ENCODE results near the gene TTC7B.

The TTC7B gene

GRCh38 chr14:90545382-90545781 lies 270.8 kb downstream of the TTC7B start:
- Histone ChIP-seq H3K36me3 (ENCODE audit: control insufficient read depth, insufficient read depth, low read length) (no peaks in the 10 kb centered on the region), H3K4me1 (ENCODE audit: control insufficient read depth, insufficient read depth, low read length) (peaks cover 2% of the 10 kb centered on the region), H3K4me3 (ENCODE audit: low read depth, low read length) (no peak overlapping the region), H3K27me3 (ENCODE audit: control insufficient read depth, insufficient read depth, low read length) (no peaks in the 10 kb centered on the region), H3K9ac (ENCODE audit: low read depth, low read length) (no peak overlapping the region), H3K9me3 (ENCODE audit: control insufficient read depth, insufficient read depth, low read length) (no peaks in the 10 kb centered on the region)

- no peaks in the 10 kb centered on the region for H3K36me3 ChIP-seq (ENCODE audit: control insufficient read depth, insufficient read depth, low read length)
- peaks cover 2% of the 10 kb centered on the region for H3K4me1 ChIP-seq (ENCODE audit: control insufficient read depth, insufficient read depth, low read length)
- H3K9me3 ChIP-seq (ENCODE audit: control insufficient read depth, insufficient read depth, low read length), result no peaks in the 10 kb centered on the region
- H3K4me3 ChIP-seq (ENCODE audit: low read depth, low read length), result no peak overlapping the region
- H3K9ac ChIP-seq (ENCODE audit: low read depth, low read length), result no peak overlapping the region
- no peaks in the 10 kb centered on the region for H3K27me3 ChIP-seq (ENCODE audit: control insufficient read depth, insufficient read depth, low read length)
Measured at GRCh38 chr14:90544971-90545370, 271.3 kb downstream of the TTC7B start.

- H3K4me1 ChIP-seq (ENCODE audit: control insufficient read depth, insufficient read depth, low read length), result peaks cover 2% of the 10 kb centered on the region
- H3K9ac ChIP-seq (ENCODE audit: low read depth, low read length), result no peak overlapping the region
Measured at GRCh38 chr14:90544566-90544965, 271.7 kb downstream of the TTC7B start.

DNA sequence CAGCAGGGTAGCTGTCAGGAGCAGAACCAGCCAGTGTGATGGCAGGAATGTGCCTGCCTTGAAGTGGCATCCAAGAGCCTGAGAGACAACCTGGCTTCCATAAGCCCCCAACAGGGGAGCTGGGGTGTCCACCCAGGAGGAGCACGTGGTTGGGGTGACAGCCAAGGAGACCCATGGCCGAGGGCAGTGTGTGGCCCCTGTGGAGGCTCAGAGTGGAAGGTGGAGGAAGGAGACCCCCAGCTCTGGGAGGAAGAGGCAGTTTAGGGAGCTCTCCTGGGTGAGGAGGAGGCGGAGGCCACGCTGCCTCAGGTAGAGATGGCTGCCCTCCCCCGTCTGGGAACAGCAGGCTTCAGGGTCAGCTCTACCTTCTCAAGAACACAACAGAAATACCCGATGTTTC lies 272.4 kb downstream of the TTC7B start:
- H3K36me3 ChIP-seq (ENCODE audit: control insufficient read depth, insufficient read depth, low read length), result peaks cover 2% of the 10 kb centered on the region
- no peaks in the 10 kb centered on the region for H3K9me3 ChIP-seq (ENCODE audit: control insufficient read depth, insufficient read depth, low read length)
- H3K9ac ChIP-seq (ENCODE audit: low read depth, low read length), result no peak overlapping the region
- no peaks in the 10 kb centered on the region for H3K27me3 ChIP-seq (ENCODE audit: control insufficient read depth, insufficient read depth, low read length)
- H3K4me3 ChIP-seq (ENCODE audit: low read depth, low read length), result no peak overlapping the region
- H3K4me1 ChIP-seq (ENCODE audit: control insufficient read depth, insufficient read depth, low read length), result peaks cover 2% of the 10 kb centered on the region

More at GRCh38 chr14:90544566-90544965, 271.7 kb downstream of the TTC7B start:
- no peak overlapping the region for H3K4me3 ChIP-seq (ENCODE audit: low read depth, low read length)
- no peaks in the 10 kb centered on the region for H3K27me3 ChIP-seq (ENCODE audit: control insufficient read depth, insufficient read depth, low read length)
- H3K9me3 ChIP-seq (ENCODE audit: control insufficient read depth, insufficient read depth, low read length), result no peaks in the 10 kb centered on the region
- H3K36me3 ChIP-seq (ENCODE audit: control insufficient read depth, insufficient read depth, low read length), result no peaks in the 10 kb centered on the region

DNA sequence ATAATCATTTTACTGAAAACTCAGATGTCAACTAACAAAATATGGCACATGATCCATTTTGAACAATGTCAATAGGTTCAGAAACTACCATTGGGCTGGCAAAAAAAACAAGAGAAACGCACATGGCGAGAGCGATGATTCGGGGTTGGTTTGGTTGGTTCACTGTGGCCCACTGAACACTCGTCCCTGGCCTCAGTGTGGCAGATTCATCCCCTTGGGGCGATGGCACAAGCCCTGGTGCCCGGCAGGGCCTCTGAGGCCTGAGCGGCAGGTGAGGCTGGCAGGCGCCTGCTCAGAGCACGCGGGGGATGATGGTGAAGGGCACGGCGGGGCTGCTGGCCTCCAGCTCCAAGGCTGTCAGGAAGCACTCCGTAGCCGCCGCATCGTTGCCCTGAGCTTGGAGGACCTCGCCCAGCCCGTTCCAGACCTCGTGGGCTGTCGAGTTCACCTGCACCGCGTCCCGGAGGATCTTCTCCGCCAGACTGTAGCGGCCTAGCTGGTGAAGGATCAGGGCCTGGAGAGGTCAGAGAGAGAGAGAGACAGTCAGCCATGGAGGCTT lies 275.1 kb downstream of the TTC7B start:
- Histone ChIP-seq H3K4me3 (ENCODE audit: low read depth, low read length) (no peak overlapping the region), H3K36me3 (ENCODE audit: control insufficient read depth, insufficient read depth, low read length) (peaks cover 2% of the 10 kb centered on the region), H3K4me1 (ENCODE audit: control insufficient read depth, insufficient read depth, low read length) (no peaks in the 10 kb centered on the region), H3K27me3 (ENCODE audit: control insufficient read depth, insufficient read depth, low read length) (no peaks in the 10 kb centered on the region), H3K9ac (ENCODE audit: low read depth, low read length) (no peak overlapping the region), H3K9me3 (ENCODE audit: control insufficient read depth, insufficient read depth, low read length) (no peaks in the 10 kb centered on the region)

DNA sequence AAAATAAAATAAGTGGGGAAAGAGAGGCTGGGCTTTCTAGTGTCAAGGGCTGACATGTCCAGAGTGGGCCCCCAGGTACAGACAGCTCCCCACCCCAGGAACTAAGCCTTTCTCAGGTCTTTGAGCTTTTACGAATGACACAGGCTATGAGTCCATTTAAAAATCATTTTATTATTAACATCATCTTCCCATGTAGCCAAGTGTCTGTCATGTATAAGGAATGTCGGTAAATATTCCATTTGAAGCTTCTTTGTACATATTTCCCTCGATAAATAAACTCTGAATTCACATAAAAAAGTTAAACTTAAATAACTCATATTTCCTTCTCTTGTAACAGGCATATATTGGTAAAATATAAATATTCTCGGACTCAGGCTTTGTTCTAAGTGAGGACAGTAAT lies 275.8 kb downstream of the TTC7B start:
- H3K4me3 ChIP-seq (ENCODE audit: low read depth, low read length), result no peak overlapping the region
- H3K9me3 ChIP-seq (ENCODE audit: control insufficient read depth, insufficient read depth, low read length), result no peaks in the 10 kb centered on the region
- no peaks in the 10 kb centered on the region for H3K4me1 ChIP-seq (ENCODE audit: control insufficient read depth, insufficient read depth, low read length)
- H3K9ac ChIP-seq (ENCODE audit: low read depth, low read length), result no peak overlapping the region
- H3K27me3 ChIP-seq (ENCODE audit: control insufficient read depth, insufficient read depth, low read length), result no peaks in the 10 kb centered on the region
- peaks cover 2% of the 10 kb centered on the region for H3K36me3 ChIP-seq (ENCODE audit: control insufficient read depth, insufficient read depth, low read length)

DNA sequence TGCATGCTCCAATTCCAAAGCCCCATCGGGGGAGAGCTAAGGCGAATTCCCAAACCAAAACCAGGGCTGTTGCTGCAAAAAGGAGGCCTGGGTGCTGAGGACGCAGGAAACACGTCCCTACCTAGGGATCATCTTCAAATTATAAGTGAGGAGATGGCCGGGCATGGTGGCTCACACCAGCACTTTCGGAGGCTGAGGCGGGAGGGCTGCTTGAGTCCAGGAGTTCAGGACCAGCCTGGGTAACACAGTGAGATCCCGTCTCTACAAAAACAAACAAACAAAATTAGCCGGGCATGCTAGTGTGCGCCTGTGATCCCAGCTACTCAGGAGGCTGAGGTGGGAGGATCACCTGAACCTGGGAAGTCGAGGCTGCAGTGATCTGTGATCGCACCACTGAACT lies 276.2 kb downstream of the TTC7B start:
- H3K36me3 ChIP-seq (ENCODE audit: control insufficient read depth, insufficient read depth, low read length), result peaks cover 2% of the 10 kb centered on the region
- H3K4me3 ChIP-seq (ENCODE audit: low read depth, low read length), result no peak overlapping the region
- no peaks in the 10 kb centered on the region for H3K4me1 ChIP-seq (ENCODE audit: control insufficient read depth, insufficient read depth, low read length)
- no peaks in the 10 kb centered on the region for H3K27me3 ChIP-seq (ENCODE audit: control insufficient read depth, insufficient read depth, low read length)
- no peaks in the 10 kb centered on the region for H3K9me3 ChIP-seq (ENCODE audit: control insufficient read depth, insufficient read depth, low read length)
- no peak overlapping the region for H3K9ac ChIP-seq (ENCODE audit: low read depth, low read length)

DNA sequence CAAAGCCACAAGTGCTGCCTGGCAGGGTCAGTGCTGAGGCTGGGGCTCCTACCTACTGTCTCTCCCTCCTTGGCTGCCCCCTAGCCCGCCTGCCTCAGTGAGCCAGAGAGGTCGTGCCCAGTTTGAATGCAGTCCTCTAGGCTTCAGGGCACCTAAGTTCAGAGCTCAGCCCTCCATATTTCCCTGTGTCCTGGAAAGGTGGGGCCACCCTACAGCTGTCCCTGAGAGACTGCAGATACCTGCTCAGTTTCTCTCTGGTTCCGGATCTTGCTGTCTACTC lies 276.8 kb downstream of the TTC7B start:
- Histone ChIP-seq H3K4me3 (ENCODE audit: low read depth, low read length) (no peak overlapping the region), H3K36me3 (ENCODE audit: control insufficient read depth, insufficient read depth, low read length) (peaks cover 2% of the 10 kb centered on the region), H3K27me3 (ENCODE audit: control insufficient read depth, insufficient read depth, low read length) (no peaks in the 10 kb centered on the region), H3K9ac (ENCODE audit: low read depth, low read length) (no peak overlapping the region), H3K9me3 (ENCODE audit: control insufficient read depth, insufficient read depth, low read length) (no peaks in the 10 kb centered on the region), H3K4me1 (ENCODE audit: control insufficient read depth, insufficient read depth, low read length) (no peaks in the 10 kb centered on the region)

DNA sequence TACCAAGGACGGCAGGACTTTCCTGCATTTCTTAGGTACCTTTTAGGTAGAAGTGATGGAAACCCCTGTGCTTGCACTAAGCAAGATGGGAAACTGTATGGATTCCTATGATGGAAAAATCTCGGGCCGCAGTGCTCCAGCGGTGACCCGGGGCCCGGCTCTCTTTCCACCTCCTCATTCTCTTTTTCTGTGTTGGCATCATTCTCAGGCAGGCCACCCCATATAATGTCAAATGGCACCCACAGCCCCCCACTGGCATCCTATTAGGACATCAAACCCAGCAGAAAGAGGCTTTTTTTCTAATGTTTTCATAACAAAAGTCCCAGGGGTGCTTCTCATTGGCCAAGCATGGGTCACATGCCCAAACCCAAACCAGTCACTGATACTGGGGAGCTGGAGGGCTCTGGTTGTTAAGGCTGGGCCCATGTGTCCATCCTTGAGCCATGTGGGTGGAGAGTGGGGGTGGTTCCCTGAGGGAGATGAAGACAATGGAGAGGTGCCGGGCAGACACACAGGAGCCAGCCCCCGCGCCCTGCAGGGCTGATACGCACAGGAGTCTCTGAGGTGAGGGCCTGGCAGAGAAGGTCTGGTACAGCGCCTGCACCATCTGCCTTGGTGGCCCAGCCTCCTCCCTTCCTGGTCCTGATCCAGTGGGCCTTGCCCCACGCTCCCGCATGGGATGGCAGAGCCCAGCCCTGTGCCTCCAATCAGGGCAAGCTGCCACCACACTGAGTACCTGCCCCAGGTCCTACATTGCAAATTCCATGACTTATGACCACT lies 277.3 kb downstream of the TTC7B start:
- Histone ChIP-seq H3K9me3 (ENCODE audit: control insufficient read depth, insufficient read depth, low read length) (no peaks in the 10 kb centered on the region), H3K27me3 (ENCODE audit: control insufficient read depth, insufficient read depth, low read length) (no peaks in the 10 kb centered on the region), H3K4me1 (ENCODE audit: control insufficient read depth, insufficient read depth, low read length) (no peaks in the 10 kb centered on the region), H3K4me3 (ENCODE audit: low read depth, low read length) (no peak overlapping the region), H3K9ac (ENCODE audit: low read depth, low read length) (no peak overlapping the region), H3K36me3 (ENCODE audit: control insufficient read depth, insufficient read depth, low read length) (peaks cover 2% of the 10 kb centered on the region)

DNA sequence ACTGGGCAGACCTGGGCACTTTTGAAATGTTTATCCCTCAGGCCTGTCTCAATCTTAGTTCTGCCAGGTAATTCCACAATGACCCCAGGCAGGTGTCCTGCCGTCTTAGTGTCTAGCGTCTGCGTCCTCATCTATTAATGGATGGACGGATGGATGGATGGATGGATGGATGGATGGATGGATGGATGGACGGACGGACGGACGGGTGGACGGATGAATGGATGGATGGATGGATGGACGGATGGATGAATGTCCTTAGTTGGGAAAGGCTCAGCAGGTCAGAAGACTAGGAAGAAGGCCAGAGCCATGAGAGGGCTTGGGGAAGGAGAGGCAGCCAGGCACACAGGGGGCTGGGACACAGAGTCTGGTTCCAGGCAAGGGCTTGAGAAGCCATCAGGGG lies 278.1 kb downstream of the TTC7B start:
- Histone ChIP-seq H3K27me3 (ENCODE audit: control insufficient read depth, insufficient read depth, low read length) (no peaks in the 10 kb centered on the region), H3K4me1 (ENCODE audit: control insufficient read depth, insufficient read depth, low read length) (no peaks in the 10 kb centered on the region)

GRCh38 chr14:90536511-90537191 lies 279.6 kb downstream of the TTC7B start:
- H3K36me3 ChIP-seq (ENCODE audit: control insufficient read depth, insufficient read depth, low read length), result peaks cover 2% of the 10 kb centered on the region
- no peak overlapping the region for H3K9ac ChIP-seq (ENCODE audit: low read depth, low read length)
- no peaks in the 10 kb centered on the region for H3K27me3 ChIP-seq (ENCODE audit: control insufficient read depth, insufficient read depth, low read length)
- no peak overlapping the region for H3K4me3 ChIP-seq (ENCODE audit: low read depth, low read length)
- no peaks in the 10 kb centered on the region for H3K9me3 ChIP-seq (ENCODE audit: control insufficient read depth, insufficient read depth, low read length)
- no peaks in the 10 kb centered on the region for H3K4me1 ChIP-seq (ENCODE audit: control insufficient read depth, insufficient read depth, low read length)

More for the DNA sequence above, 278.1 kb downstream of the TTC7B start:
- Histone ChIP-seq H3K9me3 (ENCODE audit: control insufficient read depth, insufficient read depth, low read length) (no peaks in the 10 kb centered on the region), H3K36me3 (ENCODE audit: control insufficient read depth, insufficient read depth, low read length) (peaks cover 2% of the 10 kb centered on the region), H3K9ac (ENCODE audit: low read depth, low read length) (no peak overlapping the region), H3K4me3 (ENCODE audit: low read depth, low read length) (no peak overlapping the region)

- no peaks in the 10 kb centered on the region for H3K9me3 ChIP-seq (ENCODE audit: control insufficient read depth, insufficient read depth, low read length)
- no peaks in the 10 kb centered on the region for H3K4me1 ChIP-seq (ENCODE audit: control insufficient read depth, insufficient read depth, low read length)
- H3K4me3 ChIP-seq (ENCODE audit: low read depth, low read length), result no peak overlapping the region
- no peak overlapping the region for H3K9ac ChIP-seq (ENCODE audit: low read depth, low read length)
- no peaks in the 10 kb centered on the region for H3K27me3 ChIP-seq (ENCODE audit: control insufficient read depth, insufficient read depth, low read length)
- peaks cover 2% of the 10 kb centered on the region for H3K36me3 ChIP-seq (ENCODE audit: control insufficient read depth, insufficient read depth, low read length)
Measured at GRCh38 chr14:90536092-90536491, 280.1 kb downstream of the TTC7B start.
